HG03575 (cell line): ENCODE data around the gene SETD1B.
"Not testable (repeated sequence)": the region's sequence is repeated elsewhere in the genome, so short reads cannot be mapped to it uniquely, and the experiment has no call there.

Experiments used
- ATAC-seq: cut with Tn5 transposase; IDR thresholded peaks from one replicate; pipeline ENCODE4 v1.9.1; 2021; ENCODE audit not compliant: unreplicated experiment, insufficient number of reproducible peaks, low FRiP score; ENCODE audit errors: extremely low read depth

The SETD1B gene

DNA sequence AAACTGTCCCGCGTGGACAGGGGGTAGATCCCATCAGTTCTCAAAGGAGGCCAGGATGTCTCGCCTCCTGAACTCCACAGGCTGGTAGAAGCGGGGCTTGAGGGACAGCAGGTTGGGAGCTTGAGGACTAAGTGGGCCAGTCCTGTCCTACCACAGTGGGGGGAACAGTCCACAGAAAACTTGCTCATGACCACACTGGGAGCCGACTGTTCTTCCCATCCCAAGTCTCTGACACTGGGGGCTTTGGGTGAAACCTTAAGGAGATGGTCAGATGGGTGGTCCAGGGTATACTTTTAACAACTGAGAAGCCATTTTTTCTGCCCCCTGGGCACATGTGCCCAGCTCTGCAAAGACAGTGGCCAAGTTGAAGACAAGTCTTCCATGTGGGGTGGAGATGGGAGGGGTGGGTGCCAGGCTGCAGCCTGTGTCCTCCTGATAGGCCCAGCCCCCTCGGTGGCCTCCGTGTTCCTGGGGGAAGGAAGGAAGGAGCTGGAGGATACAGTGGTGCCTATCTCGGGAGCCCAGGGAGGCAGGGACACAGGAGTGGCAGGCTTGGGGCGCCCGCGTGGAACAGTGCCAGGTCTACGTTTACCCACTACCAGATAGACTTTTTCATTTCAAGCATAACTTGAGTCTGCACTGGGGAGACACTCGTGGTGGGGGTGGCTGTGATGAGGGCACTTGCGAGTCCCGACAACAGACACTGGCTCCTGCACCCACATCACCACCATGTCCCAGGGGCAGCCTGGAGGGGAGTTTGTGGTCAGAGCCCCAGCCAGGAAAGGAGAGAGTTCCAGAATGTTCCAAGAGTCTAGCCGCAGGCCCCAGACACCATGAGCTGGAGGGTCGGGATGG lies 25.0 kb upstream of the SETD1B start:
- ATAC-seq = no peak

DNA sequence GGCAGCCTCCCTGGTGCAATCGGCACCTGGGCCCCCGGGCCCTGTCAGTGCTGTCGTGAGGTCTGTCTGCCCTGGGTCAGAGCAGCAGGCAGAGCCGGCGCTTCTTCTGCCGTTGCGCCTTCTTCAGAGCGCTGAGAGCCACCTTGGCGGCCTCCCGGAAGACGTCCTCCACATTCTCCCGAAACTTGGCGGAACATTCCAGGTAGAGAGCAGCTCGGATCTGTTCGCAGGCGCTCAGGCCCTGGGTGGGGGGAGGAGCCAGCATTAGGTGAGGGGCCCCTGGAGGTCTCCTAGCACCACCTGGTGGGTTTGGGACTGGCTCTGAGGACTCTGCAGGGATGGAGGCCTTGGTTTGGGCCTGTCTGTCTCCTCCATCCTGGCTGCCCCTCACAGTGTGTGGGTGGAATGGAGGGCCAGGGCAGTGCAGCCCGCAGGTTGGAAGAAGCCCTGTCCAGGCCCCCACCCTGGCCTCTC lies 24.4 kb upstream of the SETD1B start:
- ATAC-seq = no peak

DNA sequence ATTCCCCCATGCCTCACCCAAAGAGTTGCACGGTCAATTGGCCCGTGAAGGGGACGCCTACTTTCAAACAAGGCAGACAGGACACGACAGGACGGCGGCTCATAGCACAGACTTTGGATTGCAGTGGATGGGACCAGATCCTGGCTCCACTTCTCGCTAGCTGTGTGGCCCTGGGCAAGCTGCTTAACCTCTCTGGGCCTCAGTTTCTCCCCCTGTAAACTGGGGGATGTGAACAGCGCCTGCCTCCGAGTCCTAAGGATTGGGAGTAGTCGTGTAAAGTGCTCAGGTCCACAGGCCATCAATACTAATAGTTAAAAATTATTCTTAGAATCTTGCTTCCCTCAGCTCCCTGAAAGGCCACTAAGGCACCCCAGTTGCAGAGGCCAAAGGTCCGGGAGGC lies 23.4 kb upstream of the SETD1B start:
- ATAC-seq = no peak

DNA sequence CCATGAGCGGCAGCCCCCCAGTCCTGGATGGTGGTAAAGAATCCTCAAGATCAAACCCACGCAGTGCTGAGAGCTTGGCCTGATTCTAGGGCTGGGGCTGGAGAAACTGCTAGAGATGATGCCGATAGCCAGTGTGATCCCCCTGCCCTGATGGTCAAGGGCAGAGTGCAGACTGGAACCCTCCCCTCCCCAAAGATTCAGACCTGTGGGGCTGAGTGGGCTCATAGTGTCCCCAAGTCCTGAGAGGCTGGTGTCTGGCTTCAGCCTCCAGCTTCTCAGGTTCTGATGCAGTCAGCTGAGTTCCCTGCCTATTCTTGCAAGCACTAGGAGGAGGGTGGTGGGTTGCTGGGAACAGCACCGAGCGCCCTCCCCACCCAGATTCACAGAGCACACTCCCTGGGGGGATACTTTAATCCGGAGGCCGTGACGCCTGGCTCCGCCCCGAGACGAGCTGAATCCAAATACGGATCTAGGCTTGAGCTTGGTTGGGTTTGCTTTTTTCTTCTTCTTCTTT lies 22.3 kb upstream of the SETD1B start:
- ATAC-seq = no peak

DNA sequence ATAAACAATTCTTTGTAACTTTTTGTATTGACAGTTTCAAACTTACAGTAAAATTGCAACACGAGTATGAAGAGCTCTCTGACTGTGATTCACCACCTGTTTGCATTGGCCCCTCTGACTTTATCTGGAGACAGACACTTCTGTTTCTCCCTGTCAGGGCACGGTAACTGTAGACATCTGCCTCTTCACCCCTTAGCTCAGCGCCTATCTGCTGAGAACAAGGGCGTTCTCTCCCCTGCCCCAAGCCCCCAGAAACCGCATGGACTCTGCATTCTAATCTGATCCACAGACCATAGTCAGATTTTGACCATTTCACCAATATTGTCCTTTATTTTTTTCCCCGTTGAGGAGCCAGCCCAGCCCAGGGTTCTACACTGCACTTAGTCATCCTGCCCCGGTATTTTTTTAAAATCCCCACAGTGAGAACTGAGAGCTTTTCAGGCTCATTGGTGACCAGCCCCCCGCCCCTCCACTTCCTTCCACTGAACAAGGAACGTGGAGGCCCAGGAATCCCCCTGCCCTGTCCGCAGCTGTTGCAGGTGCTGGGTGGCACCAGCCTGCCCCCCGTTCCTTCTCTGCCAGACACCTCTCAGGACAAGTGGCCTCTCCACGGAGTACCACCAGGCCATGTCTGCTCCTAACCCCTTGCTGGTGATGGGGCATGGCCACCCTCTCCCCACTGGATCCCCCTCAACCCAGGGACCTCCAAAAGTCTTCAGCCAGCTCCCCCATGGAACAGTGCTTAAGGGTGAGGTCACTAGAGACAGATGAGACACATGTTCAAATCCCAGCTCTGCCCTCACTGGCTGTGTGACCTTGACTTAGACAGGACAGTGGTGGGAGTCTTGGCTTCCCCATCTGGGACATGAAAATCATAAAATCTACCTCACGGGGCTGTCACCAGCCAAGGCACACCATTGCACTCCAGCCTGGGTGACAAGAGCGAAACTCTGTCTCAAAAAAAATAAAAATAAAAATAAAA lies 21.5 kb upstream of the SETD1B start:
- ATAC-seq = no peak

DNA sequence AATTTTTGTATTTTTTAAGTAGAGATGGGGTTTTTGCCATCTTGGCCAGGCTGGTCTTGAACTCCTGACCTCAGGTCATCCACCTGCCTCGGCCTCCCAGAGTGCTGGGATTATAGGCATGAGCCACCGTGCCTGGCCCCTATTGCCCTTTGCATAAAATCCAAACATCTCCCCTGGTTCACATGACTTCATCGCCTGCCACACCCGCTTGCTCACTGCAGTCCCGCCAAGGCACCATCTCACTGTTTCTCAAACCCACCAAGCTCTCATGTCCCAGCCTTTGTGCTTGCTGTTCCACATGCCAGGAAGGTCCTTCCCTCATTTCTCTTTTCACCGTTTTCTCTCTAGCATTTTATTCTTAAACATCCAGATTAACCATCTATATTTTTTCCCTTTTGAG lies 20.0 kb upstream of the SETD1B start:
- ATAC-seq = no peak

DNA sequence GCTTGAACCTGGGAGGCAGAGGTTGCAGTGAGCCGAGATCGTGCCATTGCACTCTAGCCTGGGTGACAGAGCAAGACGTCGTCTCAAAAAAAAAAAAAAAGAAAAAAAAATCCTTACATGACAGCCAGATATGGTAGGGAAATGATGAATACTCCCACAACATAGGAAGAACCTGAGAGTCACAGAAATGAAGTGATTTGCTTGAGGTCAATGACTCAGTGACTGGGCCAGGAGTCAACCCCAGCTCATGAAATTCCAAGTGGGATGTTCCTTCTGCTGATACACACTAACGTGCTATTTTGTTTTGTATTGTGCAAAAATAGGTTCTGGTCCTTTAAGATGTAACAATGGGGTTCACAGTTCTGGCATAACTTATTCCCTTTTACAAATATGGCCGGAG lies 19.3 kb upstream of the SETD1B start:
- no peak for ATAC-seq

DNA sequence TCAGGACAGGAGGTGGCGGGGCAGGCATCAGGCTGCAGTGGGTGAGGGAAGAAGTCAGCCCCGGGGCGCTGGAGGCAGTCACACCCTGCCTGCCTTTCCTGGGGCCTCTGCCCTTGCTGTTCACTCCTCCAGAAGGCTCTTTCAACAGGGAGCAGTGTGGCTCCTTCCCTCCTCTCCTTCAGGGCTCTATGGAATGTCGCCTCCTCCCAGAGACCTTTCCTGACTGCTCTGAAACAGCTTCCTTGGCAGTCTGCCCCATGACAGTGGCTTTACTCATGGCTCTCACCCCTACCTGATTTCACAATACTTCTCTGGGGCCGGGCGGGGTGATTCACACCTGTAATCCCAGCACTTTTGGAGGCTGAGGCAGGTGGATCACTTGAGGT lies 17.4 kb upstream of the SETD1B start:
- no peak for ATAC-seq

DNA sequence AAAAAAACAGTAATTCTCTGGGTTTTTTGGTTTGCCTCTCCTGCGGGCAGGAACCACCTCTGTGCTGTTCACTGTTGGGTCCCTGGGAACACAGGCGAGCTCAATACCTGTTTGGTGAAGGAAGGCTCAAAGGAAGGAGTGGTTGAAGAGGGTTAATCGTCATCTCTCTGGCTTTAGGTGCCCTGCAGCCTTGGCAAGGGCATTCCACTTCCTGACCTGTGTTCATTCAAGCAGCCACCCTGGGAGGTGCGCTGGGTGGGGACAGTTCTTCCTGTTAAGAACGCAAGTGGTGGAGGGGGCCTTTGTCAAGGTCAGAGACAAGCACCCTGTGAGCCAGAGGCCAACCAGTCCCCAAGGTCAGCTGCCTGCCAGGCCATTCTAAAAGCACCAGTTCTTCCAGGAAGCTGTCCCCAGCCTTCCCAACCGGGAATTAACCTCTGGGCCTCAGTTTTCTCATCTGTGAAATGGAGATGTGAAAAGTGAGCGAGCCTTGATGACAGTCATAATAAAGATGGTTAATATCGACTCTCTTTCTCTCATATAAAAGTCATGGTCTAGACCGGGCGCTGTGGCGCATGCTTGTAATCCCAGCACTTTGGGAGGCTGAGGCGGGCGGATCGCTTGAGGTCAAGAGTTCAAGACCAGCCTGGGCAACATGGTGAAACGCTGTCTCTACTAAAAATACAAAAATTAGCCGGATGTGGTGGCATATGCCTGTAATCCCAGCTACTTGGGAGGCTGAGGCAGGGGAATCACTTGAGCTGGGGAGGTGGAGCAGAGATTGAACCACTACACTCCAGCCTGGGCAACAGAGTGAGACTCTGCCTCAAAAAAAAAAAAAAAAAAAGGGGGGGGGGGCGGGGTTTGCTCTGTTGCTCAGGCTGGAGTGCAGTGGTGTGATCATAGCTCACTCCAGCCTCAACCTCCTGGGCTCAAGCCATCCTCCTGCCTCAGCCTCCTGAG lies 16.5 kb upstream of the SETD1B start:
- no peak for ATAC-seq

DNA sequence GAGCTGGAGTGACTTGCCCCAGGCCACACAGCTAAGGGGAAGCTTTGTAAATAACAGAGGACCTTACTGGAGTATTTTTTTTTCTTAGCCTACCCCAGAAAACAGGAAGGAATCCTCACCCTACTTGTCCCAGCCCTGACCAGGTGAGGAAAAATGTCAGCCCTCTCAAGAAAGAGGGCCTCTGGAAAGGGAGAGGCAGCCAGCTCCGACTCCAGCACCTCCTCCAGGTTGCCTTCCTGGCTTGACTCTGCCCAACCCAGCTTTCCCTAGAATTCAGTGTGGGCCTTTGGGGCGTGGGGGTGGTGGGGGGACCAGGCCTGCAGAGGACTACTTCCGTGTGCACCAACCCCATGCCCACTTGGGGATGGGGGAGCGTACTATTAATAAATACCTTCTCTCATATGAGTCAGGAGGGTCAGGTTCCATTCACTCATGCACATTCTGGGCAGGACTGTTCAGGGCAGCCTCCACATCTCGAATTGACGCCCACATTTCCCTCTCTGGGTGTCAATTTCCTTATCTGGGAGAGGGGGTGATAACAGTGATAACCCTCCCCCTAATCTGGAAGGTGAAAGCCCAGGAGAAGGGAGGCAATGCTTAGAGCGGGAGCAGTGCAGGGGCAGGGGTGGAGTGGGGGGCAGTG lies 15.5 kb upstream of the SETD1B start:
- ATAC-seq = no peak

DNA sequence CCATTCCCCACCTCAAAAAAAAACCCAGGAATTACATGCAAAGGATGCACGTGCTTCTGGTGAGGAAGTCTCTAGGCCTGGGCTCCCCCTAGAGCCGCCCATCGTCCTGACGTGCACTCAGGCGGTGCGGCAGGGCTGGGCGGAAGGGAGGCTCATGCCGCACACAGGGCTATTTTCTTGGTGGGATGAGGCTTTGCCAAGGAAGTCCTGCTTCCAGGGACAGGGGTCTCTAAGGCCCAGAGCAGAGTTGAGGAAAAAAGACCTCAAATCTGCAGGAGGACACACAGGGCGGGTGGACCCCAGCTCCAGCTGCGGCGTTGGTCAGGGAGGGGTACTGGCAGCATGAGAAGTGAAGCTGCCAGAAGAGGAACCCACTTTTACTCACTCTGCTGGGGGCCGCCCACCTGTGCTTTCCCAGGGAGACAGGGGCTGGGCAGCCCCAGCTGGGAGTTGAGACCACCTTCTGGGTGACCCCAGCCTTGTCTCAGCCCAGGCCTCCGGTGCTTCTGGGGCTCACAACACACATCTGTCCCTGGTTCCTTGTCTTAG lies 14.5 kb upstream of the SETD1B start:
- ATAC-seq = no peak

DNA sequence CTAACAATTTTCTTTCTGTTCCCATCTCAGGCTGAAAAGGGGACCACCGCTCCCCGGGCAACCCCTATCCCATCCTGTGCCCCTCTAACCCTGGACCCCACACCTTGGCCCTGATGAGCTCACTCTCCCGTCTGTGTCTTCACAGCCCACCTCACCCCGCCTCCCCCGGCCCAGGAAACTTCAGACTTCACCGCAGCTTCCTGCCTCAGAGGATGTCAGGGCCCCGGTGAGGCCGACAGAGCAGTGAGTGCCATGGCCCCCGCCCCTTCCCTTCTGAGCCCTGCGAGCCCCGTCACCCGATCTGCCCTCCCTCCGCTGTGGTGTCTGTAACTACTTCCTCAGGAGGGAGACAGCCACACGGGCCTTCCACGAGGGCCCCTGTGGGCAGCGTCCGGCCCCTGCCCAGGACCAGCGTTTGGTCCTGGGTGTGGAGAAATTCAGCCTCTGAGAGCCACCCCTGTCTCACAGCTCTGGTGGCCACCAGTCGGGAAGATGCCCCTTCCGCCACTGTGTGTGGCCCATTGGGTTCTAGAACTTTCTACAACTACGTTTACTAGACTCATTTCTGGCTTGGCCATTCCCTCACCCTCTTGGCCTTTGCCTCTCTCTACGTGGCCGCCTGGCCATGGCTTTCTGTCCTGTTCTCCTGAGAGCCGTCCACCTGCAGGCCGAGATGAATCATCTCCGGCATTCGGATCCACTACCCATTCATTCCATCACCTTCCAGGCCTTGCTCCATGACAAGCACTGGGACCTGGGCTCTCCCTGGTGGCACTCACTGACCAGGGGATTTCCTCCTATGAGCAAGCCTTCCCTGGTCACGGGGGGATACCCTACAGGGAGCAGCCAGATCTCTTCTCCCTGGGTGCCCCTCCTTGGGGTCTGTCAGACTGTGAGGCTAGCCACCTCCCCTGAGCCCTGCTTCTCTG lies 13.7 kb upstream of the SETD1B start:
- no peak for ATAC-seq

DNA sequence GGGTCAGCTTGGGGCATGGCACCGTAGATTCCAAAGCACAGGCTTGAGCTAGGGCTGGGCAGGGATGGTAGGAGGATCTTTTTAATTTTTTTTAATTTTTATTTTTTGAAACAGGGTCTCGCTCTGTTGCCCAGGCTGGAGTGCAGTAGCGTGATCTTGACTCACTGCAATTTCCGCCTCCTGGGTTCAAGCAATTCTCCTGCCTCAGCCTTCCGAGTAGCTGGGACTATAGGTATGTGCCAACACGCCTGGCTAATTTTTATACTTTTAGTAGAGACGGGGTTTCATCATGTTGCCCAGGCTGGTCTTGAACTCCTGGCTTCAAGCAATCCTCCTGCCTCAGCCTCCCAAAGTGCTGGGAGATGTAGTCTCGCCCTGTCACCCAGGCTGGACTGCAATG lies 13.0 kb upstream of the SETD1B start:
- not testable (repeated sequence) for ATAC-seq

DNA sequence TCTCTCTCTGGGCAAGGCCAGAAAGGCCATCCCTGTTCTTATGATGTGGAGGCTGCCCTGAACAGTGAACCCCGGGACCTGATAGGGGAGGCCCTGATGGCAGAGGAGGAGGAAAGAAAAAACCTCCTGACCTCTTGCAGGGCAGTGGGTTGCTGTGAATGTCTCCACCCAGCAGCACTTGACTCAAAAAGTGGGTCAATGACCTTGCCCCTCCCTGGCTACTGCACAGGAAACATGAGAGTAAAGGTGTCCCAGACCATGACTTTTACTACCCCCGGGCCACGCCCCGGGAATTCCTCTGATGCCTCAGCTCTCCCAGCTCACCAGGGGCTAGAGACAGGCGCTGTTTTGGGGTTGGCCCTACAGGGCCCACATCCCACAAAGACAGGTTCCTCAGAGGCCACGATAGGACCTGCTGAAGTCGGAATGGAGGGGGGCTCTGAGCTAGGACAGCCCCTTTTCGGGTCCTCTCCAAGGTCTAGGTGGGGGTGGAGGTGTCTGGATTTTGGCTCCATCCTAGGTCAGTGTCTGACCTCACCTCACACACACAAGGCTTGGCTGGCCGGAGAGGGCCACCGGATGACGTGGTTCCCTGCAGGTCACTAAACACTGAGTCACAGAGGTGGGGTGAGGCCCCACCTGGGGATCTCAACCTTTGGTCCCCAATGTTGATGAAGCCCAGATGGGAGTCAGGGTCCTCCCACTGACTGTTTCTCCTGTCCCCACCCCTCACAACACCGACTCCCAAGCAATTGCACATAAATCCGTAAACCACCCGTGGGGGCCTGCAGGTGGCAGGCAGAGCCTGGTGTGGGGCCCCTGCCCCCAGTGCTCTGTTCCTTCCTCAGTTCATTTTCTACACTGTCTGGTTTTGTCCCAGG lies 11.9 kb upstream of the SETD1B start:
- ATAC-seq = no peak

DNA sequence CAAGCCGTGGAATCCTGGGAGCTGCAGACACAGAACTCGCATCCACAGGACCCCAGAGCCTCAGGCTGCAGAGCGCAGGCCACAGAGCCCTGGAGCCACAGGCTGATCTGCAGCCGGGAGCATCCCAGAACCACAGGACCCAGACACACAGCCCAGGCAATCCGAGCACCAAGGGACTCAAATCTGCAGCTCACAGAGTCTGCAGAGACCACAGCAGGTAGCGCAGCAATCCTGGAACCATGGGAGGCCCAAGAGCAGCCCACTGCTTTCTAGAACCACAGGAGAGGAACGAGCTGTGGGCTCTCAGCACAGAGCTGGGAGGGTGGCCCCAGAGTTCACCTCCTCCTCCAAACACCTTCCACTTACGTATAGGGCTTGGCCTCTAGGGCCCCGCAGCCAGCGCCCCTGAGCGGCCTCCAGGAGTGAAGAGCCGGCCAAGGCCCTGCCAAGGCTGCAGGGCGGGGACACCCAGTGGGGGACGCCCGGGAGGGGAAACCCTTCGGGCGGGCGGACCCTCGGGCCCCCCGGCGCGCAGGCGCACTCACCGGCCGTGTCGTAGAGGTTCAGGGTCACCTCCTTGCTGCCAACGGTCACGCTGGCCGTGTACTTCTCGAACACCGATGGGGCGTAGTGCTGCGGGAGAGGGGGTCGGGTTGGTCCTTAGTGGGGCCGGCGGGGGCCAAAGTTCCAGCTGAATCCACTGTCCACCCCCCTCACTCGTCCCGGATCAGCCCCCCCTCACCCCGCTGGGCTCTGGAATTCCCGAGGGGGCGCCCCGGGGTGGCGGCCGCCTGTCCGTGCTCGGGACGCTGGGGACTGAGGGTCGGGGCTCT lies 11.0 kb upstream of the SETD1B start:
- no peak for ATAC-seq
